A549 (cell line): ENCODE data around the gene VIPR2.

Experiments used
- CEBPB ChIP-seq, 2 experiments: fragments of >200 bp in 1 of 2; sonication (Bioruptor Twin) in 1 of 2; formaldehyde crosslinking in 1 of 2; IDR thresholded peaks; 2 replicates each; pipeline ENCODE4 v1.6.1; 2012 to 2016
- CHD2 ChIP-seq: fragments of 150-350 bp; IDR thresholded peaks from 2 replicates; pipeline ENCODE4 v1.6.1; 2014; ENCODE audit warnings: low read length; ENCODE audit not compliant: partially characterized antibody
- EP300 ChIP-seq, 2 experiments: fragments of >200 bp; sonication (Bioruptor Twin); formaldehyde crosslinking; IDR thresholded peaks; 2 replicates in 1 of 2; 3 replicates in 1 of 2; pipeline ENCODE4 v1.6.1; 2016 to 2017
- ESRRA ChIP-seq: fragments of 150-350 bp; IDR thresholded peaks from 2 replicates; pipeline ENCODE4 v1.6.1; 2014; ENCODE audit warnings: mild to moderate bottlenecking, low read length, borderline replicate concordance
- NFE2L2 ChIP-seq: fragments of 150-350 bp; conservative IDR thresholded peaks from 2 replicates; pipeline ENCODE4 v1.6.1; 2014; ENCODE audit warnings: low read length
- PHF8 ChIP-seq: fragments of 200-600 bp; sonication (generic); IDR thresholded peaks from 2 replicates; pipeline ENCODE4 v1.6.1; 2016; ENCODE audit warnings: low read depth, mild to moderate bottlenecking, antibody characterized with exemption, moderate library complexity, borderline replicate concordance
- POLR2A ChIP-seq: IDR thresholded peaks from 2 replicates; pipeline ENCODE4 v1.6.1; 2012; ENCODE audit warnings: mild to moderate bottlenecking, low read length
- TFCP2L1 ChIP-seq: fragments of 250-450 bp; sonication (Bioruptor Pico); IDR thresholded peaks from 2 replicates; pipeline ENCODE4 v1.5.0; 2021; ENCODE audit warnings: mild to moderate bottlenecking
- ZSCAN20 ChIP-seq: fragments of 250-450 bp; sonication (Bioruptor Pico); IDR thresholded peaks from 2 replicates; pipeline ENCODE4 v1.8.0; 2022; ENCODE audit warnings: mild to moderate bottlenecking, moderate library complexity
- TF ChIP-seq, protein P1 (sequence below): fragments of >200 bp; sonication (Bioruptor Twin); formaldehyde crosslinking; IDR thresholded peaks from 3 replicates; pipeline ENCODE4 v1.5.1; 2016
- TF ChIP-seq, protein P2 (sequence below): IDR thresholded peaks from 2 replicates; pipeline ENCODE4 v1.6.1; 2012
- TF ChIP-seq, protein P3 (sequence below): fragments of 450-650 bp; IDR thresholded peaks from 2 replicates; pipeline ENCODE4 v1.6.1; 2014; ENCODE audit warnings: antibody characterized with exemption

DNA sequence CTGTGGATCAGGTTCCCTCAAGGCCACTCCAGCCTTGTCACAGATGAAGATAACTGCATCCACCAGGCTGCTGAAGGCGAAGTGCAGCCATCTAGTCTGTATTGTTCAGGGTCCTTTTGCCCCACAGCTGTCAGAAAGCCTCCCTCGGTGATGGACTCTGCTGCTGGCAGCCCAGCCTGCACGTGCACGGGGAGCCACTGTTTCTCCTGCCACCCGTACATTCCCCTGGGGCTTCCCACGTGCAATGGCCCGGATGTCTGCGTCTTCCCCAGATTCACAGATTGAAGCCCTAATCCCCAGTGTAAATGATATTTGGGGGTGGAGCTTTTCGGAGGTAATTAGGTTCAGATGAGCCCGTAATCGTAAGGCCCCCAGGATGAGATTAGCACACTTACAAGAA, 46.6 kb upstream of the VIPR2 start:
- TF ChIP-seq, protein P1, sequence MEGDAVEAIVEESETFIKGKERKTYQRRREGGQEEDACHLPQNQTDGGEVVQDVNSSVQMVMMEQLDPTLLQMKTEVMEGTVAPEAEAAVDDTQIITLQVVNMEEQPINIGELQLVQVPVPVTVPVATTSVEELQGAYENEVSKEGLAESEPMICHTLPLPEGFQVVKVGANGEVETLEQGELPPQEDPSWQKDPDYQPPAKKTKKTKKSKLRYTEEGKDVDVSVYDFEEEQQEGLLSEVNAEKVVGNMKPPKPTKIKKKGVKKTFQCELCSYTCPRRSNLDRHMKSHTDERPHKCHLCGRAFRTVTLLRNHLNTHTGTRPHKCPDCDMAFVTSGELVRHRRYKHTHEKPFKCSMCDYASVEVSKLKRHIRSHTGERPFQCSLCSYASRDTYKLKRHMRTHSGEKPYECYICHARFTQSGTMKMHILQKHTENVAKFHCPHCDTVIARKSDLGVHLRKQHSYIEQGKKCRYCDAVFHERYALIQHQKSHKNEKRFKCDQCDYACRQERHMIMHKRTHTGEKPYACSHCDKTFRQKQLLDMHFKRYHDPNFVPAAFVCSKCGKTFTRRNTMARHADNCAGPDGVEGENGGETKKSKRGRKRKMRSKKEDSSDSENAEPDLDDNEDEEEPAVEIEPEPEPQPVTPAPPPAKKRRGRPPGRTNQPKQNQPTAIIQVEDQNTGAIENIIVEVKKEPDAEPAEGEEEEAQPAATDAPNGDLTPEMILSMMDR = no peak
- TF ChIP-seq CEBPB (IDR thresholded peaks at IDR 0.05) = no peak
- no peak for TF ChIP-seq POLR2A
- no peak for TF ChIP-seq NFE2L2
- TF ChIP-seq ESRRA = no peak
- TF ChIP-seq, protein P2, sequence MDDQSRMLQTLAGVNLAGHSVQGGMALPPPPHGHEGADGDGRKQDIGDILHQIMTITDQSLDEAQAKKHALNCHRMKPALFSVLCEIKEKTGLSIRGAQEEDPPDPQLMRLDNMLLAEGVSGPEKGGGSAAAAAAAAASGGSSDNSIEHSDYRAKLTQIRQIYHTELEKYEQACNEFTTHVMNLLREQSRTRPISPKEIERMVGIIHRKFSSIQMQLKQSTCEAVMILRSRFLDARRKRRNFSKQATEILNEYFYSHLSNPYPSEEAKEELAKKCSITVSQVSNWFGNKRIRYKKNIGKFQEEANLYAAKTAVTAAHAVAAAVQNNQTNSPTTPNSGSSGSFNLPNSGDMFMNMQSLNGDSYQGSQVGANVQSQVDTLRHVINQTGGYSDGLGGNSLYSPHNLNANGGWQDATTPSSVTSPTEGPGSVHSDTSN = no peak
- no peak for TF ChIP-seq CHD2
- TF ChIP-seq TFCP2L1 (CRISPR knock-in tag) = no peak
- no peak for TF ChIP-seq ZSCAN20 (CRISPR knock-in tag)
- TF ChIP-seq EP300 (IDR thresholded peaks at IDR 0.05) = no peak
- TF ChIP-seq, protein P3, sequence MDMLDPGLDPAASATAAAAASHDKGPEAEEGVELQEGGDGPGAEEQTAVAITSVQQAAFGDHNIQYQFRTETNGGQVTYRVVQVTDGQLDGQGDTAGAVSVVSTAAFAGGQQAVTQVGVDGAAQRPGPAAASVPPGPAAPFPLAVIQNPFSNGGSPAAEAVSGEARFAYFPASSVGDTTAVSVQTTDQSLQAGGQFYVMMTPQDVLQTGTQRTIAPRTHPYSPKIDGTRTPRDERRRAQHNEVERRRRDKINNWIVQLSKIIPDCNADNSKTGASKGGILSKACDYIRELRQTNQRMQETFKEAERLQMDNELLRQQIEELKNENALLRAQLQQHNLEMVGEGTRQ = no peak
- TF ChIP-seq PHF8 = no peak
